ENCODE data around the gene AR.

The AR gene, protein sequence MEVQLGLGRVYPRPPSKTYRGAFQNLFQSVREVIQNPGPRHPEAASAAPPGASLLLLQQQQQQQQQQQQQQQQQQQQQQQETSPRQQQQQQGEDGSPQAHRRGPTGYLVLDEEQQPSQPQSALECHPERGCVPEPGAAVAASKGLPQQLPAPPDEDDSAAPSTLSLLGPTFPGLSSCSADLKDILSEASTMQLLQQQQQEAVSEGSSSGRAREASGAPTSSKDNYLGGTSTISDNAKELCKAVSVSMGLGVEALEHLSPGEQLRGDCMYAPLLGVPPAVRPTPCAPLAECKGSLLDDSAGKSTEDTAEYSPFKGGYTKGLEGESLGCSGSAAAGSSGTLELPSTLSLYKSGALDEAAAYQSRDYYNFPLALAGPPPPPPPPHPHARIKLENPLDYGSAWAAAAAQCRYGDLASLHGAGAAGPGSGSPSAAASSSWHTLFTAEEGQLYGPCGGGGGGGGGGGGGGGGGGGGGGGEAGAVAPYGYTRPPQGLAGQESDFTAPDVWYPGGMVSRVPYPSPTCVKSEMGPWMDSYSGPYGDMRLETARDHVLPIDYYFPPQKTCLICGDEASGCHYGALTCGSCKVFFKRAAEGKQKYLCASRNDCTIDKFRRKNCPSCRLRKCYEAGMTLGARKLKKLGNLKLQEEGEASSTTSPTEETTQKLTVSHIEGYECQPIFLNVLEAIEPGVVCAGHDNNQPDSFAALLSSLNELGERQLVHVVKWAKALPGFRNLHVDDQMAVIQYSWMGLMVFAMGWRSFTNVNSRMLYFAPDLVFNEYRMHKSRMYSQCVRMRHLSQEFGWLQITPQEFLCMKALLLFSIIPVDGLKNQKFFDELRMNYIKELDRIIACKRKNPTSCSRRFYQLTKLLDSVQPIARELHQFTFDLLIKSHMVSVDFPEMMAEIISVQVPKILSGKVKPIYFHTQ

GRCh38 chrX:67543818-67544217 lies at the start of gene AR:
TSS of gene AR (plus strand) at chrX:67544021. CDS start at chrX:67545147, 1,126 bp downstream.
- no peak for DNase-seq

GRCh38 chrX:67500617-67501016 lies 43.2 kb upstream of the AR start:
- no peak for DNase-seq

DNA sequence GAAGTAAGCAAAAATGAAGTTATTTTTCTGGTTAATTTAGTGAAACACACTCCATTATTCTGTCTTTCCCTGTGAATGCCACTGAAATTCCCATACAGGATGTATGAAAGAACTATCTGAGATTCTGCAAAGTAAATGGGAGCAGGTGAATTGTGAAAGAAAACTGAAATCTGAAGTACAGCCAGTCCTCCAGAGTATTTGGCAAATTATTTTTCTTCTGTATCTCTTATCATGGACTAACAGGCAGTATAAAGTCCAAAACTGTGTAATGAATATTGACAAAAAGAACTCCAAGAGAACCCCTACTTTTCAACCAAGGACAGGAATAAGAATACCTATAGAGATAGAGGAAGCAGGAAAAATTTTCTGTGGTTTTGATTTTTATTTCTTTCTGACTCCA lies 40.8 kb upstream of the AR start:
- no peak for DNase-seq

DNA sequence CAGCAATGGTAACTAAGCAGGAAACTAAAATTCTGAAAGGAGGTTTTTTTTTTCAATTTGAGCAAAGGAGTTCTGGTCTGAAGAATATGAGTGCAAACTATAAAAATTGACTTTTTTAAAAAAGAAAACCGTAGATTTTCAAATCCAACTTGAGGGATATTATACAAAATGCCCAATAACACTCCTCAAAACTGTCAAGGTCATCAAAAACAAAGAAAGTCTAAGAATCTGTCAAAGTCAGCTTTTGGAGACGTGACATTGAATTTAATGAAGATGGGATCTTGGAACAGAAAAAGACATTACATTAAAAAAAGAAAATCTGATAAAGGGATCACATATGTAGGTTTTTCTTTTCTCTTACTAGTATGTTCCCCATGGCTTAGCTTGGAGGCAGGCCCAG lies 40.4 kb upstream of the AR start:
- DNase-seq = no peak

GRCh38 chrX:67520671-67521070 lies 23.1 kb upstream of the AR start:
- DNase-seq = no peak

DNA sequence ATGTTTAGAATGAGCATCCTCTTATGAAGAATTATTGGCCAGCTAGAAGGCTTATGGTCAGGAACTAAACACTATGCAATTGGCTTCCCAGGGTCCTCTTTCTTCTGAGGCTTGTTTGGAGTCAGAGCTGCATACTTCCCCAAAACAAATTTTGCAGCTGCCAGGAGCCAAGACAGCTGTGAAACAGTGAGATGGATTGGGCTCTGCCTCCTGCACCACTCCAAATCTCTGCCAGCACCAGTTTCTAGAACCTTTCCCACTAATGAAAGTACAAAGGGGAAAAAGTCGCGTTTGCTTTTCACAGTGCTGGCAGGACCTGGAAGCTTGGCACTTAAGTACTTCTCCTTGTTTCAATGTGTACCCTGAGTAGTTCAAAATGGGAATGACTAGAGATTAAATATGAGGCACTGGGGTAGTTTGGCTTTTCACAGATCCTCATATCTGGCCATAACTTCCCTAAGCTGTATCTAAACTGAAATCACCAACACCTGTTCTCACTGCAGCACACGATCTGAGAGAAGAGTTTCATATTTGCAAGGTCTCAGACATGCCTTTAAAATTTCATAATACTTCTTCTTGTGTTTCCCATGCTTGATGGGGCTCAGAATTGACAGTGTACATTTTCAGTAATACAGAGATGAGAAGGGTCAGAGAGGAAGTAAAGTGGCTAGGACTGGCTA lies 20.7 kb upstream of the AR start:
- DNase-seq = no peak

GRCh38 chrX:67523932-67524331 lies 19.9 kb upstream of the AR start:
- DNase-seq = no peak

DNA sequence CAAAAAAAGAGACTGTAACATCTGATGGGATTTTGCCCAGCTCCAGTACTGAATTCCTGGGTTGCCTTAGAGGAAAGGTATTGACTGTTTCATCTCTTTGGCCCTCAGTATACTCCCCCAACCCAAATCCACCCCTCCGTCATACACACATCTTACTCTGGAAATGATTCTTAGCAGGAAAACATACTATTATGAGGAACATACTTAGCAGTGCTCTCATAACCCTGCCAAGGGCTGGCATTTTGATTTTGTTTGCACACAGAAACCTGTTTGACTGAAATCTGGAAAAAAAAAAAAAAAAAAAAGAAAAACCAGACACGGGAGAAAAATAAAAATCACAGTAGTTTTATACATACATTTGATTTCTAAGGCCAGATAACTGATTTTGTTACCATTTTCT lies 19.4 kb upstream of the AR start:
- DNase-seq = no peak

- no peak for DNase-seq
Measured at GRCh38 chrX:67524950-67525691, 18.7 kb upstream of the AR start.

DNA sequence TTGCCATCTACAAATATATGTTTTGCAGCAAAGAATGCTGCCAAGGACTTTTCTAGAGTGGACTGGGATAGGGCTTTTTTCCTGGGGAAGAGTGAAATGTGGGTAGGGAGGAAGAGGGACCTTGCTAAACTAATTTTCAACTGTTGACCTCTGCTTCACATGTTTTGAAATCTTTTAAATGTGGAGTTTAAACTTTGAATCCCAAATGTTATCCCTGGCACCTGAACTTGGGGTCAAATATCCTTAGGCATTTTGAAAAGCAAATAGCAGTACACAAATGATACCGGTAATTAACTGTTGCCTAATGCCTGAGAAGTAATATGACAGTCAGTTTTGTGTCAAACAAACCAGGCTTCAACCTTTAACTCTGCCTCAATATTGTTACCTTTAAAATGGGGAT lies 7.3 kb upstream of the AR start:
- DNase-seq = no peak

DNA sequence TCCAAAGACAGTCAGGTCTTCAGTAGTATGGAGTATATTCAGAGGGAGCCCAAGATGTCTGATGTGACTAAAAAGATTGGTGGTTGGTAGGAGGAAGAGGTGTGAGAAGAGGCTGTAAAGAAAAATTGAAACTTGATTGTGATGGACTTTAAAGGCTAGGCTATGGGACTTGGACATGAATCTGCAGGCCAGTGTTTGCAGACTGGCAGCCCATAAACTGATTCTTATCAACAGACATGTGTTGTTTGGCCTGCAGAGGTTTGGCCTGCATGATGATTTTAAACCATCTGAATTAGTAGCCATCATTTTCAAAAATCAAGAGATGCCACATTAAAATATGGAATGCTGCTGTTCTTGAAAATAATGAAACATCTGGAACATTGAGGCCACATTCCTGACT lies 5.4 kb upstream of the AR start:
- no peak for DNase-seq

- DNase-seq = no peak
Measured at GRCh38 chrX:67544281-67545035, 637 bp downstream of the AR start.

DNA sequence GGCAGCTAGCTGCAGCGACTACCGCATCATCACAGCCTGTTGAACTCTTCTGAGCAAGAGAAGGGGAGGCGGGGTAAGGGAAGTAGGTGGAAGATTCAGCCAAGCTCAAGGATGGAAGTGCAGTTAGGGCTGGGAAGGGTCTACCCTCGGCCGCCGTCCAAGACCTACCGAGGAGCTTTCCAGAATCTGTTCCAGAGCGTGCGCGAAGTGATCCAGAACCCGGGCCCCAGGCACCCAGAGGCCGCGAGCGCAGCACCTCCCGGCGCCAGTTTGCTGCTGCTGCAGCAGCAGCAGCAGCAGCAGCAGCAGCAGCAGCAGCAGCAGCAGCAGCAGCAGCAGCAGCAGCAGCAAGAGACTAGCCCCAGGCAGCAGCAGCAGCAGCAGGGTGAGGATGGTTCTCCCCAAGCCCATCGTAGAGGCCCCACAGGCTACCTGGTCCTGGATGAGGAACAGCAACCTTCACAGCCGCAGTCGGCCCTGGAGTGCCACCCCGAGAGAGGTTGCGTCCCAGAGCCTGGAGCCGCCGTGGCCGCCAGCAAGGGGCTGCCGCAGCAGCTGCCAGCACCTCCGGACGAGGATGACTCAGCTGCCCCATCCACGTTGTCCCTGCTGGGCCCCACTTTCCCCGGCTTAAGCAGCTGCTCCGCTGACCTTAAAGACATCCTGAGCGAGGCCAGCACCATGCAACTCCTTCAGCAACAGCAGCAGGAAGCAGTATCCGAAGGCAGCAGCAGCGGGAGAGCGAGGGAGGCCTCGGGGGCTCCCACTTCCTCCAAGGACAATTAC lies 1.4 kb downstream of the AR start:
- DNase-seq = no peak

DNA sequence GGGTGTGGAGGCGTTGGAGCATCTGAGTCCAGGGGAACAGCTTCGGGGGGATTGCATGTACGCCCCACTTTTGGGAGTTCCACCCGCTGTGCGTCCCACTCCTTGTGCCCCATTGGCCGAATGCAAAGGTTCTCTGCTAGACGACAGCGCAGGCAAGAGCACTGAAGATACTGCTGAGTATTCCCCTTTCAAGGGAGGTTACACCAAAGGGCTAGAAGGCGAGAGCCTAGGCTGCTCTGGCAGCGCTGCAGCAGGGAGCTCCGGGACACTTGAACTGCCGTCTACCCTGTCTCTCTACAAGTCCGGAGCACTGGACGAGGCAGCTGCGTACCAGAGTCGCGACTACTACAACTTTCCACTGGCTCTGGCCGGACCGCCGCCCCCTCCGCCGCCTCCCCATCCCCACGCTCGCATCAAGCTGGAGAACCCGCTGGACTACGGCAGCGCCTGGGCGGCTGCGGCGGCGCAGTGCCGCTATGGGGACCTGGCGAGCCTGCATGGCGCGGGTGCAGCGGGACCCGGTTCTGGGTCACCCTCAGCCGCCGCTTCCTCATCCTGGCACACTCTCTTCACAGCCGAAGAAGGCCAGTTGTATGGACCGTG lies 2.2 kb downstream of the AR start:
- DNase-seq = no peak

DNA sequence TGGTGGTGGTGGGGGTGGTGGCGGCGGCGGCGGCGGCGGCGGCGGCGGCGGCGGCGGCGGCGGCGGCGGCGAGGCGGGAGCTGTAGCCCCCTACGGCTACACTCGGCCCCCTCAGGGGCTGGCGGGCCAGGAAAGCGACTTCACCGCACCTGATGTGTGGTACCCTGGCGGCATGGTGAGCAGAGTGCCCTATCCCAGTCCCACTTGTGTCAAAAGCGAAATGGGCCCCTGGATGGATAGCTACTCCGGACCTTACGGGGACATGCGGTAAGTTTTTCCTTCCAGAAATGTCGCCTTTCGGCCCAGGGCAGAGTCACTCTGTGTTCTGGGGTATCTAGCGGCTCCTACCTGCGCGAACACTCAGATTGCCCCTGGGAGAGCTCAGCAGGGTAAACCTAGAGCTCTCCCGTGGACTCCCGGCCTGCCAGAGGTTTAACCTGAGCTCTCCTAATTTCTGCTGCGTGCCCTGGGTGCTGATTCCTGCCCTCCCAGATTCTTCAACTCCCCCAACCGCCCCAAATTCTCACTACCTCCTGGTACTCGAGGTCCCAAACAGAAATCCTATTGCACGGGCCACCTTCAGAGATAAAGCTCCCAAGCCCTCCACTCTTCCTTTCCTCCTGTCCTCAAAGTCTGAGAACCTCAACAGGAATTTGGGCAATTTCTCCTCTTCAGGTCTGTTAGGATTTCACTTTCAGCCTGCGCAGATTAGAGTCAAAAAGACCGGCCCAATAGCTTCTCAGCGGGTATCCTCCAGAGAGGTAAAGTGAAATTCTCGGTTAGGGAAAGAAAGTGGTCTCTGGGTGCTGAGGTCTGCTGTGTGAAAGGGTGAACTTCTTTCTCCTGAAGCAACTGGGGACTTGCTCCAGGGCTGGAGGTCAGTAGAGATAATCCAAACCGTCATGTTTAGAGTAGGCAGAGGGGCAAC lies 2.9 kb downstream of the AR start:
- no peak for DNase-seq

DNA sequence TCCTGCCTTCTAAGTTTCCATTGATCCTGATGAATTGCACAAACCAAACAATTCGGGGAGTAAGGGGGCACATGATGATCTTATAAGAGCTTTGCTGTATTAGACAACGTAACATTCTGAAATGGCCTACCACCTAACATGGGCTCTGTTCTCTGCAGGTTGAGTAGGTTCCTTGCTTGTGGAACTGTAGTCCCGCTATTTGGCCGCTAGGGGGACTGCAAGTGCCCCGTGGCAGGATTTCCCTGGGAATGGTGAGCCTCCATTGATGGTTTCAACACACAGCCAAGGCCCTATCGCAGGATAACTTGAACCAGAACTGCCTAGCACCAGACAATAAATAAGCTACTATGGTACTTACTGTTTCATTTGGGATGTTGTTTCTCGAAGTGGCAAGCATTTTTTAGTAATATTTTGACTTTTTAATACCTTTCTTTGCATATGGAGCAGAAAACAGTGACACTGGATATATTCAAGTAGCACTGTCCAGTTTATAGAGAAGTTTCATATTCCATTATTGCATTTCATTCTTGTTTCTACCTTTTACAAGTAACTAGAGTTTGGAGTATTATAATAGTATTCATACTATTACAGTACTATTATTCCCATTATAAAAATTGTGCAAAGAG lies 11.9 kb downstream of the AR start:
- no peak for DNase-seq

- DNase-seq = no peak
Measured at GRCh38 chrX:67558267-67558666, 14.4 kb downstream of the AR start.

GRCh38 chrX:67563469-67564448 lies 19.9 kb downstream of the AR start:
- no peak for DNase-seq
